ENCODE data around the gene CA6. TPM values are rescaled to one million over a fixed set of nuclear protein-coding genes. Genes with fewer than 3 reads are reported as not detected.
"Not testable (repeated sequence)": the region's sequence is repeated elsewhere in the genome, so short reads cannot be mapped to it uniquely, and the experiment has no call there.

Gene CA6
- total RNA-seq, 4 donors from 2014 or later, result not detected

- DNase-seq (ENCODE audit: extremely low spot score), result no peak
- H3K27ac ChIP-seq (replicated peaks in 1 of 4), result no peak overlapping the region
- H3K36me3 ChIP-seq, result no peaks in the 10 kb centered on the region
- intact Hi-C loops (cut with DNase I), result loop anchor here (5.0 kb wide), 1 partner anchor 128 kb away; no protein-coding TSS in a partner anchor
- TF ChIP-seq EP300 (IDR thresholded peaks at IDR 0.05) (no peak), POLR2AphosphoS5 (IDR thresholded peaks at IDR 0.05) (no peak), POLR2A (IDR thresholded peaks at IDR 0.05; ENCODE audit: low read depth) (no peak), CTCF (IDR thresholded peaks at IDR 0.05) (no peak)
- no peaks in the 10 kb centered on the region for H3K27me3 ChIP-seq
- WGBS, result 83% methylated on average over 2 of the region's 4 CpGs
- no peaks in the 10 kb centered on the region for H3K9me3 ChIP-seq
- H3K4me3 ChIP-seq, result no peak overlapping the region
- H3K4me1 ChIP-seq, result peaks cover 13 to 31% (median 26%) of the 10 kb centered on the region in 4 donors
Observed at GRCh38 chr1:8989821-8990220, 44.2 kb downstream of the CA6 start.

GRCh38 chr1:8992936-8993687 is 47.4 kb downstream of the CA6 start:
- intact Hi-C loops (cut with DNase I), result no loop called here
- no peak overlapping the region for H3K27ac ChIP-seq (replicated peaks in 1 of 4)
- H3K27me3 ChIP-seq, result no peaks in the 10 kb centered on the region
- peaks cover 0 to 5% (median under 1%) of the 10 kb centered on the region in 4 donors for H3K4me1 ChIP-seq
- 87% methylated on average over 8 of the region's 8 CpGs for WGBS
- TF ChIP-seq CTCF (IDR thresholded peaks at IDR 0.05) (no peak), EP300 (IDR thresholded peaks at IDR 0.05) (no peak), POLR2A (IDR thresholded peaks at IDR 0.05; ENCODE audit: low read depth) (no peak), POLR2AphosphoS5 (IDR thresholded peaks at IDR 0.05) (no peak)
- no peaks in the 10 kb centered on the region for H3K36me3 ChIP-seq
- H3K4me3 ChIP-seq, result no peak overlapping the region
- DNase-seq (ENCODE audit: extremely low spot score), result no peak
- H3K9me3 ChIP-seq, result no peaks in the 10 kb centered on the region

GRCh38 chr1:8993962-8994675 is 48.5 kb downstream of the CA6 start:
- DNase-seq (ENCODE audit: extremely low spot score); H3K36me3 ChIP-seq; H3K9me3 ChIP-seq; H3K27me3 ChIP-seq; H3K4me3 ChIP-seq; intact Hi-C loops (cut with DNase I); H3K4me1 ChIP-seq; H3K27ac ChIP-seq (replicated peaks in 1 of 4): not testable (repeated sequence)
- WGBS, result 91% methylated on average over 9 of the region's 13 CpGs

- H3K27ac ChIP-seq (replicated peaks in 1 of 4); intact Hi-C loops (cut with DNase I): not testable (repeated sequence)
- WGBS, result 90% methylated on average over 13 of the region's 13 CpGs
Observed at GRCh38 chr1:9001534-9002214, 56.0 kb downstream of the CA6 start.

GRCh38 chr1:9002215-9002560 is 56.5 kb downstream of the CA6 start:
- H3K4me3 ChIP-seq; H3K27ac ChIP-seq (replicated peaks in 1 of 4); H3K9me3 ChIP-seq; H3K36me3 ChIP-seq; H3K4me1 ChIP-seq; DNase-seq (ENCODE audit: extremely low spot score); intact Hi-C loops (cut with DNase I); H3K27me3 ChIP-seq: not testable (repeated sequence)
- WGBS, result 81% methylated on average over 11 of the region's 11 CpGs

More at GRCh38 chr1:9001534-9002214, 56.0 kb downstream of the CA6 start:
- not testable (repeated sequence) for H3K9me3 ChIP-seq; DNase-seq (ENCODE audit: extremely low spot score); H3K36me3 ChIP-seq; H3K27me3 ChIP-seq; H3K4me3 ChIP-seq; H3K4me1 ChIP-seq

- no peak overlapping the region for H3K27ac ChIP-seq (replicated peaks in 1 of 4)
- H3K27me3 ChIP-seq, result no peaks in the 10 kb centered on the region
- no peak for TF ChIP-seq CTCF (IDR thresholded peaks at IDR 0.05)
- no peak for TF ChIP-seq POLR2AphosphoS5 (IDR thresholded peaks at IDR 0.05)
- no peak for TF ChIP-seq POLR2A (IDR thresholded peaks at IDR 0.05; ENCODE audit: low read depth)
- TF ChIP-seq EP300 (IDR thresholded peaks at IDR 0.05), result no peak
- H3K4me1 ChIP-seq, result peaks cover 0 to 8% (median 0%) of the 10 kb centered on the region in 4 donors
- H3K36me3 ChIP-seq, result no peaks in the 10 kb centered on the region
- DNase-seq (ENCODE audit: extremely low spot score), result no peak
- intact Hi-C loops (cut with DNase I), result no loop called here
- H3K9me3 ChIP-seq, result no peaks in the 10 kb centered on the region
- no peak overlapping the region for H3K4me3 ChIP-seq
- WGBS, result 86% methylated on average over 11 of the region's 11 CpGs
Observed at GRCh38 chr1:9004031-9004699, 58.5 kb downstream of the CA6 start.
